Fibroblast of lung (primary cell): ENCODE data around the gene LRTM1. TPM values are rescaled to one million over a fixed set of nuclear protein-coding genes. Genes with fewer than 3 reads are reported as not detected.
A peak's percentile ranks its signal among the peaks of the same experiment; 100 is the strongest.

Source experiments
- DNase-seq, 2 donors: peaks; one replicate each; pipeline versions ENCODE4 v3.0.0 to v3.0.0-alpha.2; 2010; ENCODE audit warnings: low read depth in 2 of 2
- H2AFZ ChIP-seq: 2 replicates; pipeline ENCODE4 v1.5.1; 2012; ENCODE audit warnings: low read length, control low read depth, inconsistent platforms
- H3K27ac ChIP-seq: 2 replicates; pipeline ENCODE4 v1.5.1; 2011; ENCODE audit warnings: low read length, control low read depth; ENCODE audit not compliant: insufficient read depth
- H3K27me3 ChIP-seq: 2 replicates; pipeline ENCODE4 v1.5.1; 2011; ENCODE audit warnings: mild to moderate bottlenecking, low read length; ENCODE audit not compliant: control insufficient read depth, insufficient read depth
- H3K36me3 ChIP-seq: 2 replicates; pipeline ENCODE4 v1.5.1; 2011; ENCODE audit warnings: low read length; ENCODE audit not compliant: control insufficient read depth, insufficient read depth
- H3K4me1 ChIP-seq: 2 replicates; pipeline ENCODE4 v1.5.1; 2011; ENCODE audit warnings: low read length; ENCODE audit not compliant: control insufficient read depth, insufficient read depth; ENCODE audit errors: extremely low read depth
- H3K4me2 ChIP-seq: 2 replicates; pipeline ENCODE4 v1.5.1; 2011; ENCODE audit warnings: low read length, control low read depth; ENCODE audit not compliant: insufficient read depth; ENCODE audit errors: extremely low read depth
- H3K4me3 ChIP-seq, 4 experiments: fragments of 200-600 bp in 1 of 4; sonication (generic) in 1 of 4; replicated peaks in 1 of 4; 2 replicates each; pipeline ENCODE4 v1.5.1; 2011 to 2016; ENCODE audit warnings: low read length in 4 of 4, low read depth in 3 of 4, mild to moderate bottlenecking in 3 of 4, control low read depth in 2 of 4, inconsistent platforms in 1 of 4, mixed read lengths in 1 of 4; ENCODE audit not compliant: insufficient read depth in 1 of 4; ENCODE audit errors: control extremely low read depth in 1 of 4
- H3K79me2 ChIP-seq: 2 replicates; pipeline ENCODE4 v1.5.1; 2012; ENCODE audit warnings: mild to moderate bottlenecking, low read length, inconsistent platforms; ENCODE audit not compliant: control insufficient read depth, insufficient read depth
- H3K9ac ChIP-seq: 2 replicates; pipeline ENCODE4 v1.5.1; 2011; ENCODE audit warnings: mild to moderate bottlenecking, low read length, control low read depth; ENCODE audit not compliant: insufficient read depth
- H3K9me3 ChIP-seq: 2 replicates; pipeline ENCODE4 v1.5.1; 2012; ENCODE audit warnings: low read depth, low read length; ENCODE audit not compliant: control insufficient read depth, insufficient read depth
- H4K20me1 ChIP-seq: 2 replicates; pipeline ENCODE4 v1.5.1; 2011; ENCODE audit warnings: low read length; ENCODE audit not compliant: control insufficient read depth, insufficient read depth; ENCODE audit errors: extremely low read depth
- CTCF ChIP-seq, 2 donors: IDR thresholded peaks in 1 of 2; conservative IDR thresholded peaks in 1 of 2; 1 replicate in 1 of 2; 2 replicates in 1 of 2; pipeline ENCODE4 v1.5.1; 2011 to 2012; ENCODE audit warnings: low read length in 2 of 2, control low read depth in 1 of 2, inconsistent platforms in 1 of 2, low read depth in 1 of 2, mild to moderate bottlenecking in 1 of 2
- EZH2 ChIP-seq: IDR thresholded peaks from 2 replicates; pipeline ENCODE4 v1.5.1; 2012; ENCODE audit warnings: low read length, control low read depth, mild to moderate bottlenecking; ENCODE audit errors: missing control alignments
- polyA plus RNA-seq, 2 donors: library from polyadenylated mRNA; depleted of rRNA in 1 of 2; stranded (reverse) in 1 of 2; unstranded in 1 of 2; fragments of >200 nt; gene quantifications; 2 replicates each; pipeline ENCODE4 v1.2.1, GENCODE V29; 2011 to 2012; ENCODE audit warnings: missing spikeins in 1 of 2
- total RNA-seq: library from RNA; depleted of rRNA; stranded (reverse); fragments of >200 nt; gene quantifications from 2 replicates; pipeline ENCODE4 v1.2.1, GENCODE V29; 2014

The LRTM1 gene
- total and polyA plus RNA-seq, 2 donors (not counting 1 experiment from before 2014, with no cell fraction given) = 0.43 TPM; not detected in 1

- no peaks in the 10 kb centered on the region for H3K36me3 ChIP-seq
- H3K4me1 ChIP-seq = peaks cover 17% of the 10 kb centered on the region
- no peaks in the 10 kb centered on the region for H3K79me2 ChIP-seq
- H4K20me1 ChIP-seq = no peaks in the 10 kb centered on the region
- H3K27ac ChIP-seq = no peak overlapping the region
- DNase-seq = peak; percentile 95 to 98
- TF ChIP-seq EZH2 = no peak
- TF ChIP-seq CTCF (conservative IDR thresholded peaks at IDR 0.05 in 1 of 2, IDR thresholded peaks at IDR 0.05 in 1 of 2; ENCODE audit: low read depth in 1 of 2, low read length in 2 of 2) = peak; percentile 50 to 61
- H3K9ac ChIP-seq = no peak overlapping the region
- H2AFZ ChIP-seq = no peak overlapping the region
- no peaks in the 10 kb centered on the region for H3K9me3 ChIP-seq
- no peaks in the 10 kb centered on the region for H3K27me3 ChIP-seq
- H3K4me3 ChIP-seq = no peak overlapping the region
- H3K4me2 ChIP-seq = no peak overlapping the region
Observed at GRCh38 chr3:54891540-54891897, 36.3 kb downstream of the LRTM1 start.

DNA sequence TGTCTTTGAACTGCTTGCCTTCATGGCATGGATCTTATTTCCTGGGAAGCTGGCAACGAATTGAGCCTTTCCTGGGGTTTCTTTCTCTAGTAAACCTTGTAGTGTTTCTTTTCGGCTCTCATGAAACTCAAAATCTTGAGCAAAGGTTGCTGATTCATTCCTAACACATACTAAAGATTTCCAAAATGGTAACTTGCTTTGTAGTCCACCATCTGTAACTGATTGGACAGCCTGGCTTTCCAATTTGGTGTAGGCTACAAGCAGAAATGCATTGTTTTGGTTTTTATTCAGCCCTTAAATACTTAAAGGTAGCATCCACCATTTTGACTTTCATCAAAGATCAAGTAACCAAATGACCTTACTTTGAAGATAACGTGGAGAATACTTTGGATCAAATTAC lies 38.1 kb downstream of the LRTM1 start:
- no peaks in the 10 kb centered on the region for H3K27me3 ChIP-seq
- no peak overlapping the region for H3K4me3 ChIP-seq
- no peak overlapping the region for H3K9ac ChIP-seq
- no peak overlapping the region for H3K27ac ChIP-seq
- no peak for TF ChIP-seq CTCF (conservative IDR thresholded peaks at IDR 0.05 in 1 of 2, IDR thresholded peaks at IDR 0.05 in 1 of 2; ENCODE audit: low read depth in 1 of 2, low read length in 2 of 2)
- no peak for TF ChIP-seq EZH2
- no peak for DNase-seq
- H3K36me3 ChIP-seq = no peaks in the 10 kb centered on the region
- H3K4me1 ChIP-seq = peaks cover 17% of the 10 kb centered on the region
- no peaks in the 10 kb centered on the region for H3K79me2 ChIP-seq
- no peak overlapping the region for H3K4me2 ChIP-seq
- no peaks in the 10 kb centered on the region for H4K20me1 ChIP-seq
- no peaks in the 10 kb centered on the region for H3K9me3 ChIP-seq
- no peak overlapping the region for H2AFZ ChIP-seq

DNA sequence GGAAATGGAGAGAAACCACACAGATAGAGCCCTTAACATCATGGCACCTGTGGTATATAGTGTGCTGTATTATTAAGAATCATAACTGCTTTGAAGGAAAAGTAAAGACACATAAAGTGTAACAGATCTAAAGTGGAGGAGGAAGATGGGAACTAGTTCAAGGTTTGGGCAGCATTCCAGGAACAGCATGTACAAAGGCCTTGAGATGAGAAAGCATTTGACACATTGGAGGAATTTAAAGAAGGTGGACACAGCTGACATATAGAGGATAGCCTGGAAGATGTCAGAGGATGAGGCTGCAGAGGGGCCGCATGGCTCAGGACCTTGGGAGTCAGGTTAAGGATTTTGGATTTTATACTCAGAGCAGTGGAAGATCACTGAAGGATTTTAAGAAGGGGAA lies 39.0 kb downstream of the LRTM1 start:
- no peak overlapping the region for H3K4me3 ChIP-seq
- no peaks in the 10 kb centered on the region for H3K27me3 ChIP-seq
- H3K9me3 ChIP-seq = no peaks in the 10 kb centered on the region
- H4K20me1 ChIP-seq = no peaks in the 10 kb centered on the region
- no peaks in the 10 kb centered on the region for H3K36me3 ChIP-seq
- no peak overlapping the region for H3K9ac ChIP-seq
- no peak overlapping the region for H2AFZ ChIP-seq
- no peak overlapping the region for H3K4me2 ChIP-seq
- H3K79me2 ChIP-seq = no peaks in the 10 kb centered on the region
- DNase-seq = peak in 1 of 2 donors; percentile 47
- TF ChIP-seq EZH2 (no peak), CTCF (conservative IDR thresholded peaks at IDR 0.05 in 1 of 2, IDR thresholded peaks at IDR 0.05 in 1 of 2; ENCODE audit: low read depth in 1 of 2, low read length in 2 of 2) (no peak)
- H3K4me1 ChIP-seq = peaks cover 17% of the 10 kb centered on the region
- no peak overlapping the region for H3K27ac ChIP-seq
